Activated CD8-positive, alpha-beta memory T cell treated with anti-CD3 and anti-CD28 coated beads, Interleukin-2, amount 10 ng/mL, durations not matched to agents 7 days and 5 days (primary cell): ENCODE measurements around the gene SH2B3. TPM values are rescaled to one million over a fixed set of nuclear protein-coding genes. Genes with fewer than 3 reads are reported as not detected.
A peak's percentile ranks its signal among the peaks of the same experiment; 100 is the strongest.
"Not testable (repeated sequence)": the region's sequence is repeated elsewhere in the genome, so short reads cannot be mapped to it uniquely, and the experiment has no call there.

Experiments
- ATAC-seq: fragments of 150-1000 bp; cut with Tn5 transposase; one replicate; pipeline ENCODE4 v1.10.0; 2021; ENCODE audit warnings: moderate library complexity
- CTCF ChIA-PET: fragments of 350-600 bp; sonication (Branson Sonifier 250); formaldehyde crosslinking; loops from one replicate; lab custom pipeline; 2021; ENCODE audit warnings: antibody characterized with exemption; lab: Charles Lee
- DNase-seq: peaks from one replicate; pipeline ENCODE4 v3.0.0-alpha.2; 2020
- H3K27ac Mint-ChIP-seq: one replicate; pipeline ENCODE4 v1.8.0; 2021; ENCODE audit warnings: mild to moderate bottlenecking, mixed read lengths
- H3K27me3 Mint-ChIP-seq: one replicate; pipeline ENCODE4 v1.8.0; 2021; ENCODE audit warnings: mixed read lengths
- H3K36me3 Mint-ChIP-seq: one replicate; pipeline ENCODE4 v1.8.0; 2021; ENCODE audit warnings: mild to moderate bottlenecking, mixed read lengths
- H3K4me1 Mint-ChIP-seq: one replicate; pipeline ENCODE4 v1.8.0; 2021; ENCODE audit warnings: mixed read lengths
- H3K4me3 Mint-ChIP-seq: one replicate; pipeline ENCODE4 v1.8.0; 2021; ENCODE audit warnings: mild to moderate bottlenecking, moderate library complexity, mixed read lengths
- H3K9me3 Mint-ChIP-seq: one replicate; pipeline ENCODE4 v1.8.0; 2022; ENCODE audit warnings: low read depth, mixed read lengths
- total RNA-seq, 2 experiments: library from RNA; stranded (reverse); gene quantifications; one replicate each; pipeline ENCODE4 v1.2.3, GENCODE V29; 2021

SH2B3 gene
- total RNA-seq, 2 experiments from 2014 or later = 24.9 to 51.3 TPM

- Mint-ChIP-seq H3K36me3 (peaks cover 1% of the 10 kb centered on the region), H3K27ac (no peak overlapping the region), H3K4me3 (peak overlapping the region; percentile 41), H3K9me3 (no peaks in the 10 kb centered on the region), H3K4me1 (peaks cover 15% of the 10 kb centered on the region), H3K27me3 (peaks cover 9% of the 10 kb centered on the region)
- CTCF ChIA-PET = interaction anchor here (1.2 to 2.9 kb wide), 3 partner anchors 28 to 160 kb away, joined by 3 to 24 read pairs (median 3); no protein-coding TSS in a partner anchor
- ATAC-seq = no peak
- DNase-seq = no peak
These were observed 37.4 kb upstream of the SH2B3 start for GRCh38 chr12:111368291-111368787.

DNA sequence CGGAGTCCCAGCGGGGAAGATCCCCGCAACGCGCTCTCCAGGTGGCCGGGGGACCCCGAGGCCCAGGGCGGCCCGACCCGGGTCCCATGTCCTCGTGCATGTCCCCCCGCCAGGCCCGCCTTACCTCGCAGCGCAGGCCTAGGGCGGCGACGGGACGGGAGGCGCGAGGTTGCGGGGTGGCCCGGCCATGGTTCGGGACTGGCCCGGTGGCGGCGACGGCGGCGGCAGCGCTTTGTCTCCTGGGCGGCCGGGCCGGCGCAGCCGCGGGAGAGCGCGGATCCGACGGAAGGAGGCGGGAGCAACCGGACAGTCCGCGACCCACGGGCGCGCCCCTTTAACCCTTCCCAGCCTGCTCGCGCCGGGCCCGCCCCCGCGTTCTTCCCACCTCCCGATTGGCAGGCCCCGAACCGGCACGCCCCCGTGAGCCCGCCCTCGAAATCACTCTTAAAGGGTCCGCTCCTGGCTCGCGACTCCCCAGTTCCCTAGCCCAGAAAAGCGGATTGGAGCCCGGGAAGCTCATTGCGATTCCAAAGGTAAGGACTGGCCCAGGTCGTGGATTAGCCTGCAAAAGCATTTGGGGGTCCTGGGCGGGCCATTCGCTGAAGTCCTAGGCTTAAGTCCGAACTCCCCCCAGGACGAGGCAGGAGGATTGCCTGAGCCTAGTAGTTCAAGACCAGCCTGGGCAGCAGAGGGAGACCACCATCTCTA lies 36.8 kb upstream of the SH2B3 start, which contains the start of gene PHETA1:
Gene PHETA1 (minus strand): TSS at position 308 of the 708 bp plus-strand sequence. CDS start 5,668 bp downstream, outside the sequence.
- peak; percentile 85 for DNase-seq
- Mint-ChIP-seq H3K4me3 (peak within 1 kb of the TSS; percentile 71), H3K36me3 (peaks cover 1% of the 10 kb centered on the region), H3K9me3 (no peaks in the 10 kb centered on the region), H3K27ac (no peak within 1 kb of the TSS), H3K27me3 (peaks cover 9% of the 10 kb centered on the region), H3K4me1 (peaks cover 15% of the 10 kb centered on the region)
- CTCF ChIA-PET = interaction anchor here (0.9 to 2.9 kb wide), 3 partner anchors 27 to 83 kb away, joined by 5 to 24 read pairs (median 8); no protein-coding TSS in a partner anchor
- peak; percentile 97 for ATAC-seq

DNA sequence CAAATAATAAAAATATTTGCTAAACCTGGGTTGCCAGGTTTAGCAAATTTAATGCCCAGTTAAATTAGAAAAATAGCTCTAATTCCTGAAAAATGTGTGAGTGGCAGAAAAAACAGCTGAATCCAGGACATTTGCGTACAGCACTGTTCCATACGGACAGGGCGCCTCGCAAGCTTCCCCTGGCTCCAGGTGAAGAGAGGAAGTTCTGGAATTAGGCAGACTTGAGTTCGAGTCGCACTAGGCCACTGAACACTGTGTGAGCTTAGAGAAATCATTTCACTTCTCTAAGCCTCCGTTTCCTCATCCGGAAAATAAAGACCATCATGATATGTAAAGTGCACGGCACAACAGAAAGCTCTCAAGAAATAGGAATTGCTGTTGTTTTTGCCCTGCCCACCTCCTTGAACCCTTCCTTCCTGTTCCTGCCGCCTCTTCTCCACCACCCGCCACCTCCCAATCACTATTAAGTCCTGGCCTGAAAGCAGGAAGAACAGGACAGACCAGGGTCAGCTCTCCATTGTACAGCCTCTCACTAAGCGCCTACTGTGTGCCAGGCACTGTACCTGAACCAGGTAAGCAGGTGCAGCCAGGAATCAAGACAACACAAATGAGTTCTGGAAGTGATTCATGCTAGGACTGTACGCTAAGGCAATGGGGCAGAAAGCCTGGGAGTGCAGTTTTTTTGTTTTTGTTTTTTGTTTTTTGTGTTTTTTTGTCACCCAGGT lies 36.1 kb upstream of the SH2B3 start:
- peaks cover 15% of the 10 kb centered on the region for H3K4me1 Mint-ChIP-seq
- CTCF ChIA-PET = interaction anchor here (0.9 to 2.9 kb wide), 3 partner anchors 26 to 82 kb away, joined by 5 to 24 read pairs (median 8); no protein-coding TSS in a partner anchor
- peak overlapping the region; percentile 71 for H3K4me3 Mint-ChIP-seq
- peaks cover 1% of the 10 kb centered on the region for H3K36me3 Mint-ChIP-seq
- H3K27me3 Mint-ChIP-seq = peaks cover 9% of the 10 kb centered on the region
- no peak overlapping the region for H3K27ac Mint-ChIP-seq
- H3K9me3 Mint-ChIP-seq = no peaks in the 10 kb centered on the region
- ATAC-seq (no peak), DNase-seq (no peak)

- H3K27me3 Mint-ChIP-seq, H3K36me3 Mint-ChIP-seq, H3K4me3 Mint-ChIP-seq, H3K27ac Mint-ChIP-seq, H3K9me3 Mint-ChIP-seq, ATAC-seq, DNase-seq, CTCF ChIA-PET: not testable (repeated sequence)
- H3K4me1 Mint-ChIP-seq = peaks cover 11% of the 10 kb centered on the region
These were observed 32.5 kb upstream of the SH2B3 start for GRCh38 chr12:111373231-111373630.

- no peaks in the 10 kb centered on the region for H3K9me3 Mint-ChIP-seq
- H3K4me1 Mint-ChIP-seq = no peaks in the 10 kb centered on the region
- H3K4me3 Mint-ChIP-seq = no peak overlapping the region
- peaks cover 4% of the 10 kb centered on the region for H3K36me3 Mint-ChIP-seq
- CTCF ChIA-PET = no interaction called here
- H3K27ac Mint-ChIP-seq = no peak overlapping the region
- H3K27me3 Mint-ChIP-seq = peaks cover 12% of the 10 kb centered on the region
- ATAC-seq (no peak), DNase-seq (no peak)
These were observed 28.3 kb upstream of the SH2B3 start for GRCh38 chr12:111377440-111377839.

DNA sequence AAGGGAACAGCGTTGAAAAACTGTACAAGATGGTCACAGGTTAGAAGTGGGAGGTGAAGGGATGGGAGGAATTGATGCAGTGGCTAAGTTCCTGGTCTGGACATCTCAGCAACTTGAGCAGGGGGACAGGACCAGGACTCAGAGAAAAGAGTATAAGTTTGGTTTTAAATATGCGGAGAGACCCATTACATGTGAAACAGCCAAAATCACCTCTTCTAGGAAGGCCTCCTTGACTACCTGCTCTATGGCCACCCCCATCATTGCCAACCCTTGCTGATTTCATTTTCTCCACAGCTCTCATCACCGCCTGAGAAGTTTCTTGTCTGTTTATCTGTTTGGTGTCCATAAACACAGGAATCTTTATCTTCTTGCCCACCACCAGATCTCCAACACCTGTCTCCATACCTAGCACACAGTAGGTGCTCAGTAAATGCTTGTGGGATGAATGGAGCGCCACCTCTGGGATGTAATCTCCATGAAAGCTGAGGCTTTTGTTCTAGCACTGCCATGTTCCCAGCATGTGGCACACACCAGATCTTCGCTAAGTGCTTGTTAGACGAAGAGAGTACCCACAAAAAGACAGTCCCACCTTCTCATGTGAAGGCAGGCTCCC lies 25.7 kb upstream of the SH2B3 start:
- ATAC-seq (no peak), DNase-seq (no peak)
- Mint-ChIP-seq H3K27ac (no peak overlapping the region), H3K27me3 (peaks cover 11% of the 10 kb centered on the region), H3K36me3 (peaks cover 4% of the 10 kb centered on the region), H3K4me1 (no peaks in the 10 kb centered on the region), H3K4me3 (no peak overlapping the region), H3K9me3 (no peaks in the 10 kb centered on the region)
- CTCF ChIA-PET = no interaction called here

DNA sequence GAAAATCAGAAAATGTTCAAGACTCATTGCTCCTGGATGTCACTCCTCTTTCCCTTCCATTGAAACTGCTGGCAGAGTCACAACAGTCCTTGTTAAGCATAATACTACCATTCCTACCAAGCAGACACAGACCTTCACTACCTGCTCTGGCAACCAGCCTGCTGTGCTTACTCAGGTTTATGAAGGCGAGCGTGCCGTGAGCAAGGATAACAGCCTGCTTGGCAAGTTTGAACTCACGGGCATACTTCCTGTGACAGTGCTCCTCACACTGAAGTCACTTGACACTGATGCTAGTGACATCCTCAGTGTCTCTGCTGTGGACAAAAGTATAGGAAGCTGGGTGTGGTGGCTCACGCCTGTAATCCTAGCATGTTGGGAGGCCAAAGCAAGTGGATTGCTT lies 21.1 kb upstream of the SH2B3 start:
- Mint-ChIP-seq H3K4me1 (no peaks in the 10 kb centered on the region), H3K36me3 (no peaks in the 10 kb centered on the region), H3K27me3 (peaks cover 7% of the 10 kb centered on the region), H3K9me3 (no peaks in the 10 kb centered on the region), H3K27ac (no peak overlapping the region), H3K4me3 (no peak overlapping the region)
- no peak for DNase-seq
- CTCF ChIA-PET = interaction anchor here (2.5 kb wide), 1 partner anchor 12 kb away, joined by 10 read pairs; no protein-coding TSS in a partner anchor
- ATAC-seq = no peak

DNA sequence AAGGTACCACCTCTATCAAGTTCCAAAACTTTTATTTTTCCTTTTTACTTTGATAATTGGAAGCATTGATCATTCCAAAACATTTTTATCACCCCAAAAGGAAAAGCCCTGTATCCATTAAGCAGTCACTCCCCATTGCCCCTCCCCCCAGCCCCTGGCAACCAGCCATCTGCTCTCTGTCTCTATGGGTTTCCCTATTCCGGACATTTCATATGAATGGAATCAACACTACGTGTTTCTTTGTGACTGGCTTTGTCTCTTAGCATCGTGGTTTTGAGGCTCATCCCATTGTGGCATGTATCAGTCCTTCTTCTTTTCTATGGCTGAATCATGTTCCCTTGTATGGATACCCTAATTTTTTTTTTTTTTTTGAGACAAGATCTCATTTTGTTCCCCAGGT lies 18.8 kb upstream of the SH2B3 start:
- no peak overlapping the region for H3K27ac Mint-ChIP-seq
- no peak for ATAC-seq

GRCh38 chr12:111387747-111388323 lies 17.9 kb upstream of the SH2B3 start:
- no peak for DNase-seq
- Mint-ChIP-seq H3K27ac (no peak overlapping the region), H3K4me1 (no peaks in the 10 kb centered on the region), H3K4me3 (no peak overlapping the region), H3K9me3 (no peaks in the 10 kb centered on the region), H3K36me3 (no peaks in the 10 kb centered on the region), H3K27me3 (peaks cover 5% of the 10 kb centered on the region)
- CTCF ChIA-PET = interaction anchor here (1.0 kb wide), 1 partner anchor 9 kb away, joined by 3 read pairs; no protein-coding TSS in a partner anchor
- no peak for ATAC-seq

More for the DNA sequence above, 18.8 kb upstream of the SH2B3 start:
- DNase-seq = no peak
- Mint-ChIP-seq H3K4me1 (no peaks in the 10 kb centered on the region), H3K27me3 (peaks cover 10% of the 10 kb centered on the region), H3K9me3 (no peaks in the 10 kb centered on the region), H3K4me3 (no peak overlapping the region), H3K36me3 (no peaks in the 10 kb centered on the region)
- CTCF ChIA-PET = interaction anchor here (1.0 kb wide), 1 partner anchor 10 kb away, joined by 4 read pairs; no protein-coding TSS in a partner anchor

GRCh38 chr12:111389635-111390034 lies 16.1 kb upstream of the SH2B3 start:
- H3K4me1 Mint-ChIP-seq = no peaks in the 10 kb centered on the region
- no peak for DNase-seq
- CTCF ChIA-PET = no interaction called here
- no peak overlapping the region for H3K27ac Mint-ChIP-seq
- no peak overlapping the region for H3K4me3 Mint-ChIP-seq
- H3K27me3 Mint-ChIP-seq = peaks cover 7% of the 10 kb centered on the region
- no peaks in the 10 kb centered on the region for H3K36me3 Mint-ChIP-seq
- no peaks in the 10 kb centered on the region for H3K9me3 Mint-ChIP-seq
- ATAC-seq = no peak

DNA sequence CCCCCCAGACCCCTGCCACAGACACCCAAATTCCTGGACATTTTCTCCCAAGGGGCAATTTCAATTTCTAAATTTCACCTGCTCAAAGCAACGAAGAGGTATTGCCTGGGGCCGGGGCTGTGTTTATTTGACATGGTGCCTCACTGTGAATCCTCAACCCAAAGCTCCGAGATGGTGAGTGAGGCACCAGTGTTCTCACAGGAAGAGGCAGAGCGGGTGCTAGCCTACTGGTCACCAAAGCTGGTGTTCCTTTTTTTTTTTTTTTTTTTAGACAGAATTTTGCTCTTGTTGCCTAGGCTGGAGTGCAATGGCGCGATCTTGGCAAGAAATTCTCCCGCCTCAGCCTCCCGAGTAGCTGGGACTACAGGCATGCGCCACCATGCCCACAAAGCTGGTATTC lies 14.8 kb upstream of the SH2B3 start:
- no peaks in the 10 kb centered on the region for H3K4me1 Mint-ChIP-seq
- H3K36me3 Mint-ChIP-seq = no peaks in the 10 kb centered on the region
- CTCF ChIA-PET = no interaction called here
- ATAC-seq (no peak), DNase-seq (no peak)
- no peaks in the 10 kb centered on the region for H3K9me3 Mint-ChIP-seq
- no peak overlapping the region for H3K27ac Mint-ChIP-seq
- H3K4me3 Mint-ChIP-seq = no peak overlapping the region
- peaks cover 7% of the 10 kb centered on the region for H3K27me3 Mint-ChIP-seq

- H3K9me3 Mint-ChIP-seq = no peaks in the 10 kb centered on the region
- H3K4me3 Mint-ChIP-seq = no peak overlapping the region
- no peak for DNase-seq
- ATAC-seq = no peak
- CTCF ChIA-PET = interaction anchor here (22.4 kb wide), 1 partner anchor 55 kb away, joined by 950 read pairs; no protein-coding TSS in a partner anchor
- H3K27me3 Mint-ChIP-seq = peaks cover 12% of the 10 kb centered on the region
- no peaks in the 10 kb centered on the region for H3K36me3 Mint-ChIP-seq
- H3K27ac Mint-ChIP-seq = no peak overlapping the region
- peaks cover 14% of the 10 kb centered on the region for H3K4me1 Mint-ChIP-seq
These were observed 11.9 kb upstream of the SH2B3 start for GRCh38 chr12:111393700-111394300.
